H9 (cell line): ENCODE measurements around the gene C6orf62. TPM values are rescaled to one million over a fixed set of nuclear protein-coding genes. Genes with fewer than 3 reads are reported as not detected.

Experiments
- DNase-seq: peaks from one replicate; pipeline ENCODE4 v3.0.0-alpha.2; 2017
- H2AFZ ChIP-seq: one replicate; pipeline ENCODE4 v1.6.1; 2013; ENCODE audit warnings: mild to moderate bottlenecking, low read length, control low read depth, moderate library complexity
- H2AK5ac ChIP-seq: 2 replicates; pipeline ENCODE4 v1.6.1; 2013; ENCODE audit warnings: low read length, control low read depth, mixed read lengths; ENCODE audit not compliant: insufficient read length
- H2BK120ac ChIP-seq: one replicate; pipeline ENCODE4 v1.6.1; 2013; ENCODE audit warnings: low read depth, mild to moderate bottlenecking, low read length, control low read depth, inconsistent platforms; ENCODE audit not compliant: poor library complexity, severe bottlenecking
- H2BK12ac ChIP-seq: 2 replicates; pipeline ENCODE4 v1.6.1; 2013; ENCODE audit warnings: low read length, control low read depth, mixed read lengths, low read depth; ENCODE audit not compliant: insufficient read length
- H2BK15ac ChIP-seq: 2 replicates; pipeline ENCODE4 v1.6.1; 2013; ENCODE audit warnings: low read depth, low read length, control low read depth
- H2BK20ac ChIP-seq: one replicate; pipeline ENCODE4 v1.6.1; 2013; ENCODE audit warnings: low read depth, mild to moderate bottlenecking, low read length, control low read depth, inconsistent platforms; ENCODE audit not compliant: poor library complexity, severe bottlenecking
- H2BK5ac ChIP-seq: 2 replicates; pipeline ENCODE4 v1.6.1; 2013; ENCODE audit warnings: low read length, control low read depth, mixed read lengths; ENCODE audit not compliant: insufficient read length
- H3K14ac ChIP-seq: 2 replicates; pipeline ENCODE4 v1.6.1; 2013; ENCODE audit warnings: low read length, control low read depth; ENCODE audit not compliant: insufficient read depth
- H3K18ac ChIP-seq: 2 replicates; pipeline ENCODE4 v1.6.1; 2013; ENCODE audit warnings: low read depth, mild to moderate bottlenecking, mixed read lengths, low read length, control low read depth; ENCODE audit not compliant: insufficient read length
- H3K23ac ChIP-seq: 2 replicates; pipeline ENCODE4 v1.6.1; 2013; ENCODE audit warnings: low read length, control low read depth, mixed read lengths, low read depth; ENCODE audit not compliant: insufficient read length
- H3K23me2 ChIP-seq: 2 replicates; pipeline ENCODE4 v1.6.1; 2013; ENCODE audit warnings: low read depth, mild to moderate bottlenecking, mixed read lengths, low read length, control low read depth; ENCODE audit not compliant: insufficient read length, poor library complexity, severe bottlenecking
- H3K27ac ChIP-seq: 2 replicates; pipeline ENCODE4 v1.5.1; 2013; ENCODE audit warnings: low read length, control low read depth, mixed read lengths, low read depth; ENCODE audit not compliant: insufficient read length
- H3K27me3 ChIP-seq: 2 replicates; pipeline ENCODE4 v1.6.1; 2013; ENCODE audit warnings: low read length, control low read depth, inconsistent platforms; ENCODE audit not compliant: insufficient read depth
- H3K4ac ChIP-seq: 2 replicates; pipeline ENCODE4 v1.6.1; 2013; ENCODE audit warnings: low read depth, mild to moderate bottlenecking, control low read depth, inconsistent platforms, low read length, moderate library complexity
- H3K4me1 ChIP-seq: 2 replicates; pipeline ENCODE4 v1.6.1; 2013; ENCODE audit warnings: low read length, control low read depth, inconsistent platforms; ENCODE audit not compliant: insufficient read depth
- H3K4me2 ChIP-seq: 2 replicates; pipeline ENCODE4 v1.6.1; 2013; ENCODE audit warnings: low read length, control low read depth, mixed read lengths; ENCODE audit not compliant: insufficient read length, insufficient read depth
- H3K56ac ChIP-seq: 2 replicates; pipeline ENCODE4 v1.6.1; 2013; ENCODE audit warnings: low read depth, mild to moderate bottlenecking, mixed read lengths, low read length, control low read depth; ENCODE audit not compliant: insufficient read length
- H3K79me1 ChIP-seq: 2 replicates; pipeline ENCODE4 v1.6.1; 2013; ENCODE audit warnings: low read depth, mild to moderate bottlenecking, moderate library complexity, low read length, control low read depth, inconsistent platforms; ENCODE audit not compliant: insufficient read depth, poor library complexity, severe bottlenecking
- H3K79me2 ChIP-seq: 2 replicates; pipeline ENCODE4 v1.6.1; 2013; ENCODE audit warnings: low read length, control low read depth, inconsistent platforms; ENCODE audit not compliant: insufficient read depth
- H3K9ac ChIP-seq: 2 replicates; pipeline ENCODE4 v1.6.1; 2013; ENCODE audit warnings: low read length, control low read depth, mixed read lengths; ENCODE audit not compliant: insufficient read length; ENCODE audit errors: extremely low read depth
- H3K9me3 ChIP-seq: one replicate; pipeline ENCODE4 v1.6.1; 2013; ENCODE audit warnings: low read depth, low read length, inconsistent platforms; ENCODE audit not compliant: control insufficient read depth
- H3T11ph ChIP-seq: one replicate; pipeline ENCODE4 v1.6.1; 2013; ENCODE audit warnings: mild to moderate bottlenecking, low read length, control low read depth, inconsistent platforms
- H4K20me1 ChIP-seq: one replicate; pipeline ENCODE4 v1.6.1; 2013; ENCODE audit not compliant: control insufficient read depth, insufficient read length, insufficient read depth
- H4K5ac ChIP-seq: 2 replicates; pipeline ENCODE4 v1.6.1; 2013; ENCODE audit warnings: low read depth, mild to moderate bottlenecking, mixed read lengths, low read length, control low read depth; ENCODE audit not compliant: insufficient read length
- H4K8ac ChIP-seq: replicated peaks from 2 replicates; pipeline ENCODE4 v1.6.1; 2013; ENCODE audit warnings: low read length, control low read depth, mixed read lengths, low read depth; ENCODE audit not compliant: insufficient read length
- H4K91ac ChIP-seq: 2 replicates; pipeline ENCODE4 v1.6.1; 2013; ENCODE audit warnings: low read depth, mild to moderate bottlenecking, moderate library complexity, mixed read lengths, low read length, control low read depth; ENCODE audit not compliant: insufficient read length
- H3K27ac Mint-ChIP-seq, 3 experiments: 2 replicates in 2 of 3; 3 replicates in 1 of 3; pipeline ENCODE4 v1.8.0; 2020 to 2021; ENCODE audit warnings: mixed read lengths in 3 of 3, mild to moderate bottlenecking in 1 of 3, moderate library complexity in 1 of 3
- H3K27me3 Mint-ChIP-seq: 2 replicates; pipeline ENCODE4 v1.8.0; 2021; ENCODE audit warnings: low read depth, mild to moderate bottlenecking, moderate library complexity, mixed read lengths
- H3K36me3 Mint-ChIP-seq, 3 experiments: 2 replicates in 2 of 3; 3 replicates in 1 of 3; pipeline ENCODE4 v1.8.0; 2020 to 2021; ENCODE audit warnings: low read depth in 3 of 3, mixed read lengths in 3 of 3; ENCODE audit not compliant: insufficient read depth in 1 of 3
- H3K4me1 Mint-ChIP-seq, 2 experiments: 2 replicates each; pipeline ENCODE4 v1.8.0; 2020; ENCODE audit warnings: mixed read lengths in 2 of 2
- H3K4me3 Mint-ChIP-seq, 2 experiments: 2 replicates in 1 of 2; 3 replicates in 1 of 2; pipeline ENCODE4 v1.8.0; 2020 to 2021; ENCODE audit warnings: mild to moderate bottlenecking in 2 of 2, mixed read lengths in 2 of 2, moderate library complexity in 1 of 2
- H3K9me3 Mint-ChIP-seq, 2 experiments: 2 replicates in 1 of 2; 3 replicates in 1 of 2; pipeline ENCODE4 v1.8.0; 2020; ENCODE audit warnings: mild to moderate bottlenecking in 2 of 2, mixed read lengths in 2 of 2, moderate library complexity in 1 of 2
- WGBS: extraction: QIAGEN DNeasy Blood & Tissue Kit; methylation state at CpG from one replicate; pipeline ENCODE4 v1.1.7; 2013; ENCODE audit warnings: missing lambda C conversion rate, low lambda C conversion rate, mixed read lengths; ENCODE audit not compliant: insufficient read length; ENCODE audit errors: extremely low coverage; 5-methylcytosine and 5-hydroxymethylcytosine counted together
- total RNA-seq: library from RNA; stranded (reverse); gene quantifications from 2 replicates; pipeline ENCODE4 v1.2.1, GENCODE V29; 2021
- TF ChIP-seq, protein P1 (sequence below): fragments of 200-600 bp; sonication (generic); conservative IDR thresholded peaks from 3 replicates; pipeline ENCODE4 v1.8.0; 2021; ENCODE audit warnings: antibody characterized with exemption, mild to moderate bottlenecking

C6orf62 gene
- total RNA-seq, 1 experiment from 2014 or later: 125 TPM

- Mint-ChIP-seq H3K4me3 (no peak overlapping the region; a peak in 1 of 5 replicates), H3K27ac (no peak overlapping the region), H3K36me3 (peaks cover 11 to 44% (median 40%) of the 10 kb centered on the region in 3 experiments), H3K4me1 (no peaks in the 10 kb centered on the region), H3K27me3 (no peaks in the 10 kb centered on the region), H3K9me3 (no peaks in the 10 kb centered on the region)
- H3K14ac ChIP-seq: no peak overlapping the region
- H3T11ph ChIP-seq: no peak overlapping the region
- H2BK120ac ChIP-seq: no peak overlapping the region
- H3K79me2 ChIP-seq: no peaks in the 10 kb centered on the region
- no peak overlapping the region for H2BK20ac ChIP-seq
- whole genome bisulfite sequencing: no CpG with 5 or more reads among the region's 3 CpGs
- H3K18ac ChIP-seq: no peak overlapping the region
- H4K8ac ChIP-seq: no peak overlapping the region
- H4K5ac ChIP-seq: no peak overlapping the region
- DNase-seq: no peak
- no peaks in the 10 kb centered on the region for H3K27me3 ChIP-seq
- no peaks in the 10 kb centered on the region for H3K79me1 ChIP-seq
- no peak overlapping the region for H3K9ac ChIP-seq
- no peaks in the 10 kb centered on the region for H3K4me1 ChIP-seq
- H3K4me2 ChIP-seq: no peak overlapping the region
- no peak overlapping the region for H2BK12ac ChIP-seq
- no peak overlapping the region for H4K91ac ChIP-seq
- H3K23me2 ChIP-seq: no peaks in the 10 kb centered on the region
- H3K9me3 ChIP-seq: no peaks in the 10 kb centered on the region
- no peak overlapping the region for H2BK15ac ChIP-seq
- no peaks in the 10 kb centered on the region for H4K20me1 ChIP-seq
- no peak overlapping the region for H2AFZ ChIP-seq
- H2AK5ac ChIP-seq: no peak overlapping the region
- no peak overlapping the region for H3K23ac ChIP-seq
- H3K56ac ChIP-seq: no peak overlapping the region
- H2BK5ac ChIP-seq: no peak overlapping the region
- no peak overlapping the region for H3K27ac ChIP-seq
- H3K4ac ChIP-seq: no peak overlapping the region
- TF ChIP-seq, protein P1, sequence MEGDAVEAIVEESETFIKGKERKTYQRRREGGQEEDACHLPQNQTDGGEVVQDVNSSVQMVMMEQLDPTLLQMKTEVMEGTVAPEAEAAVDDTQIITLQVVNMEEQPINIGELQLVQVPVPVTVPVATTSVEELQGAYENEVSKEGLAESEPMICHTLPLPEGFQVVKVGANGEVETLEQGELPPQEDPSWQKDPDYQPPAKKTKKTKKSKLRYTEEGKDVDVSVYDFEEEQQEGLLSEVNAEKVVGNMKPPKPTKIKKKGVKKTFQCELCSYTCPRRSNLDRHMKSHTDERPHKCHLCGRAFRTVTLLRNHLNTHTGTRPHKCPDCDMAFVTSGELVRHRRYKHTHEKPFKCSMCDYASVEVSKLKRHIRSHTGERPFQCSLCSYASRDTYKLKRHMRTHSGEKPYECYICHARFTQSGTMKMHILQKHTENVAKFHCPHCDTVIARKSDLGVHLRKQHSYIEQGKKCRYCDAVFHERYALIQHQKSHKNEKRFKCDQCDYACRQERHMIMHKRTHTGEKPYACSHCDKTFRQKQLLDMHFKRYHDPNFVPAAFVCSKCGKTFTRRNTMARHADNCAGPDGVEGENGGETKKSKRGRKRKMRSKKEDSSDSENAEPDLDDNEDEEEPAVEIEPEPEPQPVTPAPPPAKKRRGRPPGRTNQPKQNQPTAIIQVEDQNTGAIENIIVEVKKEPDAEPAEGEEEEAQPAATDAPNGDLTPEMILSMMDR: no peak
Measured at GRCh38 chr6:24699521-24700359, 19.2 kb downstream of the C6orf62 start.
